NCI-H510A treated with DMSO at 0.1 percent for 48 hours (cell line): ENCODE results near the gene ATP8A2.

Source experiments
- DNase-seq: peaks from one replicate; lab custom pipeline; 2025; lab: John Stamatoyannopoulos, UW

The ATP8A2 gene

DNA sequence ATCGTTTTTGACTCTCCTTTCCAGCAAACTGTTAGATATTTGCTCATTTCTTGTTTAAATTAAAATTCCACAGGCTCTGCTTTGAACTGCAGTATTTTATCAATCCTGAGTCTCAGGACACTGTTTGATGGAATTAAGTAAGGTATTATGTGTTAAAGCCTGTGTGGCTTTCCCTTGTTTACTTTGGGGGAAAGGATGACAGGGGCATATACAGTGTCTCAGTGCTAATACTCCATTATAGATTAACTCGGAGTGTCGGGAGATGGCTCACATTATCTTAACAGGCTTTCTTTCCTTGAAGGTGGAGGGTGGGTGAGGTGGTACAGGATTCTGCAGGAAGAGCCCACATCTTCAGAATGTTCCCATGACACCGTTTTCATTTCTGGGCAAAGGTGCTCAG is 595.4 kb downstream of the ATP8A2 start:
- DNase-seq: no peak

DNA sequence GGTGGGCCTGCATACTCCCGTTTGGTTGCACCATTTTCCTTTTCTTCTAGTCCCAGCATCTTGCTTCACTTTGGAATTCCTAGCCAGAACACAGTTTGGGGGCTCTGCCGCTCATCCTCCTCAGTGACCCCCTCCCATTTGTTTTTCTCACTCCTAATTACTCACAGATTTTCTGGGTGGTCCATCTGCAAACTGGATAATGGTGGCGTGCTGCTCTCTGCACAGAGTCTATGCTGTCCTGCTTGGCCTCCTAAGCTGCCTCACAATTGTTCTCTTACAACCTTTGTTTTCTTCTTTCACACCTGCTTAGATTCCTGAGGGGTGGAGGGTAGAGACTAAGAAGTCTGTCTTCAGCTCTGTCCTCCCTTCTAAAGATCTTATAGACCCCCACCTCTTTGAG is 599.3 kb downstream of the ATP8A2 start:
- DNase-seq: no peak

DNA sequence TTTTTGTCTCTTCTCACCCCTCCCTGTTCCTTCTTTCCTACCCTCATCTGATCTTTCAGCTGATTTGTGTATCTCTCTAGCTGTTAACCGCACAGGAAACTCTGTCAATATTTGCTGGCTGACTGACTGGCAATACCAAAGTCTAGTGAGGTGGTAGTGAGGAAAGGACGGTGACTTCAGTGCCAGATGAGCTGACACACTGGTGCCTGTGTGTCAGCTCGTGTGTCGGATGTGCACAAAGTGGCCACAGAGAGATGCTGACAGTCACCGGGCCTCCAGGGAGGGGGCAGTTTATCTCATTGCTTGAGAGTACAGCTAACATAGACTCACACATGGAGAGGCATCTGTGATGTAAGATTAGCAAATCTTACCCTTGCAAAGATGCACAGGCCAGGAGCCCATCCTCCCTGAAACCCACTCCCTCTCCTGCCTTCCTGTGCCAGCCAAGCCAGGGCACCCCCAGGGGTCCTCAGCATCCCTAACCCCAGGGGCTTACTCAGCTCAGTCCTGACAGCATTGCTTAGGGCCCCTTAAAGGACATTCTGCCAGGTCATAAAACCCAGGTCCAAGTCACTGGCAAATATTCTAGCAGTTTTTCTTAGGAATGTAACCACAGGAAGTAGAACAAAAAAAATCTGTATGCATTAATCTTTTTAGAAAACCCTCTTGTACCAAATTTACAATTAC is 599.8 kb downstream of the ATP8A2 start:
- DNase-seq: peak; percentile 42

DNA sequence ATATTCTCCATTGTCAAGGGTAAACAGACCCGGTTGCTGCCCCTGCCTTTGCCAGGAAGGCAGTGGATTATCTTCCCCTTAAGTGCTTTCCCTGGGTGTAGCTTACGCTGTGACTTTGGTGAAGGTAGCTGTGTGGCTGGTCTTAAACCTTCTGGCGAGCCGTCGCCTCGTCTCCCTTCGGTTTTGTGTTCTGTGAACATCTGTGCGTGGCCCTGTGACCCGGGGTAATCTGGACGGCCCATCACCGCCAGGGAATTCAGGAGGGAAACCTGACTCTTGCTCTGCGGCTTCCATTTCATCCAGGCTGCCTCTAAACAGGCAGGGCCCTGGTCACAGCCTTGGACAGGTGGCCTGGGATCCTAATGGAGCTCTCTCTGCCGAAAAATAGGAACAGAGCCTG is 601.3 kb downstream of the ATP8A2 start:
- peak; percentile 24 for DNase-seq

DNA sequence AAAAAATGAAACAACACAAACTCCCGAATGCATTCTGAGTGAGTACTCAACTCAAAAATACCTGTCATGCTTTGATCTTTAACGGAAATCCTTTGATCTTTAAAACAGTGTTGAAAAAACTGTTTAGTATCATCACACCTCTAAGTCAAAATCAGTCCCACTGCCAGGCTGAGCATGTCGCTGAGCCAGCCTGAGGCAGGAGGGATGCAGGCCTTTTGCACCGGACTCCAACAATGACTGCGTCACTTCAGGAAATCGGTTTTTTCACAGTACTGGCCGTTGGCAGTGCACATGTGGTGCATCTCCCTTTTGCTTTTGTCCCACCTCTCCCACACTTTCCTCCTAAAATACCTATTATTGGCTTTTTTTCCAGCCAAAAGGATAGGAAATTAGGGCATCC is 601.8 kb downstream of the ATP8A2 start:
- DNase-seq: peak; percentile 32

DNA sequence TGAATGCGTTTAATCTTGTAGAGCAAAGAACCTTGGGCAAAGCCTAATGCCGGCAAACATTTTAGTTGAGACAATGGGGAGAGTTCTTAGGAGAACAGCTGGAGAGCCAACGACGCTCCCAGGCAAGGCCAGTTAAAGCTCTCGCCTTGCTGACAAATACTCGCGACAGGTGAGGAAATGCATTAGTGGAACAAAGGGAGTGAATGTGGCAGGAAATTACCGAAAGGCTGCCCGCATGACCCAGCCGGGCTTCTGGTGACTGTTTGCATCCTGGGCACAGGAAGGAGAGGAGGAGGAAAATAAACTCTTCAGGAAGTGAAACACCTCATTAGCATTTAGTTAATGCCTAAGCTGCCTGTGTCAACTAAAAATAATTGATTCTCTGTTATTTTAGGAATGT is 605.4 kb downstream of the ATP8A2 start:
- DNase-seq: peak; percentile 42

DNA sequence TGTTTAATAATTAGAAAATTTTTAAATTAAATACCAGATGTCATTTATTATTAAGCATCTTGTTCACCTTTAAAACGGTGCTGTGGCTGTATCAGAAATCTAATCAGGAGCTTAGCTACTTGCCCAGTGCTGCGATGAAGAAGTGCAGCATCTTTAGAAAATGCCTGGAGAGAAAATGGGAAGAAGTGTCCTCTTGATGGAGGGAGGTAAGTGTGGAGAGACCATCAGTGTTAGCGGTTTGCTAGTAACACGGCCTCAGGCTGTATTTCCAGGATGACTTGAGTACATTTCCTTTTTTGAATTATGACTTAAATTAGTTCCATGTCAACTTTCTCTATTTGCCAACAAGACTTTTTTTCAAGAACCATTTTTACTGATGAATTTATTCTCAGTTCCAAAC is 605.9 kb downstream of the ATP8A2 start:
- peak; percentile 10 for DNase-seq

DNA sequence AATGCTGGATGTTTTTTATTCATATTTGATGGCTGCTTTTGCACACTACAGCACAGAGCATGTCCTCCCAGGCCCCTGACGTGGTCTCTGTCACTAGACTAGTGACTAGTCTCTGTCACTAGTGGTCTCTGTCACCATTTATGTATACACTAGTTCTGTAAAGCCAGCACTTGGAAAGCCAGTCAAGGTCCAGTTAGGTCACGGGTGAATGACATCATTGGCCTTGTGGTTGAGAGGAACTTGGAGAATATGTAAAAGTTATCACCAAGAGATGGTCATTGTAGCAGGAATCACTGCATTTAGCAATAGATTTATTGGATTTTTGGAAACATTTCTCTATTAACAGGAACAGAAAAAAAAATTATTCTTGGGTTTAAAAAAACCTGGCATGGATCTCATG is 607.2 kb downstream of the ATP8A2 start:
- DNase-seq: no peak

DNA sequence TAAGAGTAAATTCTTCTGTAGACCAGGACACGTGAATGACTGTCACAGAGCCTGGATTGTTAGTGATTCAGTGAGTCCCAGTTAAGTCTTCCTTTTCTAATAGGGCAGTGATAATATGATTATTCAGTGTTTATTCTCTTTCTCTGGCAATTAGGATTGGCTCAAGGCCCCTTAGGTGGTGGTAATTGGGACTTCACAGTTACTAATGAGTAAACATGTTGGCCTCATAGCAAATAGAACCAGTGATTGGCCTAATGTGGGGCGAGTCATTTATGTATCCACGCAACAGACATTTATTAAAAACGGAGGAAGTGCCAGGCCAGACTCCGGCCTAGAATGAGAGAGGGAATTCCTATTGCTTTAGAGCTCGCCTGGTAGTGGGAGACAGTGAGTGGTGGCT is 607.6 kb downstream of the ATP8A2 start:
- DNase-seq: no peak

DNA sequence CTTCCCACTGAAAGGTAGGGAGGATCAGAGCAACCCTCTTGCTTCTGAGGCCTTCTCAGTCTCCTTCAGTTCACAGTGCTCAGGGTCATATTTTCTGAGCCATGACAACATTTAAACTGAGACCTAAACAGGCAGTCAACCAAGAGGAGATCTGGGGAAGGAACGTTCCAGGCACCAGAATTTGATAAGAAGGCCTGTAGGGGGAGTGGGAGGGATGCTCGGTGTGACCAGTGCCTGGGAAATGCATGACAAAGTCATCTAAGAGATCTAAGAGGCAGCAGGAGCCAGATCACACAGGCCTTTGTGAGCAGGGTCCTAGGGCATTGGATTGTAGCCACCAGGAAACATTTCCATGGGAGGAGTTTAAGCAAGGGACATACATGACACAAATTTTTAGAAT is 608.5 kb downstream of the ATP8A2 start:
- no peak for DNase-seq

DNA sequence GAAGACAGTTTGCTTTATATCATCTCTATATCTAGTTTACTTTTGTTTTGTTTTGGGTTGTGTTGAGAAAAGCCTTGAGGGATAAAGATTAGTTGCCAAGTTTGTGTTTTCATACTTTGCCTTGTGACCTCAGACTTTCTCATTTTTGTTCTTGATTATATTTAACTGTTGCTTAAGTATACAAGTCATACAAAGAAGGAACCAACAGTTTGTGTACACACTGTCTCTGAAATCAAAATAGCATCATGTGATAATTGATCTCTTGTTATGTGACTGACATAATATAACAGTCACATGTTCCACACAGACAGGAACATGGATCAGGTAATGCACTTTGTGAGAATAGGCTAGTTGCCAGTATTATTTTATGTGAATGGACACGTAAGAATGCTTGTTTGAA is 609.3 kb downstream of the ATP8A2 start:
- DNase-seq: no peak

DNA sequence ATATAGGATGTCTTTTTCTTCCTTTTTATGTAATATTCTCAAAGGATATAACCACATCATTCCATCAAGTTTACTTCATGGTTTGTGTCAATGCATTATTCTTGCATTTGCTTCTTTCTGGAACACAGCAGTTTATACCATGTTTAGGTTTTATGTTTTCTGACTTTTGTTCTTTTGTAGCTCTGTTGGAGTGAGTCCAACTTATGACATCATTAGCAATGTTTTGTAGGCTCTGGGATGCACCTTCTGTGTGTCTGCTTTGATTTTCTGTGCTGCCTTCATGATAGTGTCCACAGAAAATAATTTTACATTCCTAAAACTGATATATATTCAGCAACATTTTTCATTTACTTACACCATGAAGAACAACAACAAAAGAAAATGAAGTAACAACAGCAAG is 611.1 kb downstream of the ATP8A2 start:
- DNase-seq: no peak

DNA sequence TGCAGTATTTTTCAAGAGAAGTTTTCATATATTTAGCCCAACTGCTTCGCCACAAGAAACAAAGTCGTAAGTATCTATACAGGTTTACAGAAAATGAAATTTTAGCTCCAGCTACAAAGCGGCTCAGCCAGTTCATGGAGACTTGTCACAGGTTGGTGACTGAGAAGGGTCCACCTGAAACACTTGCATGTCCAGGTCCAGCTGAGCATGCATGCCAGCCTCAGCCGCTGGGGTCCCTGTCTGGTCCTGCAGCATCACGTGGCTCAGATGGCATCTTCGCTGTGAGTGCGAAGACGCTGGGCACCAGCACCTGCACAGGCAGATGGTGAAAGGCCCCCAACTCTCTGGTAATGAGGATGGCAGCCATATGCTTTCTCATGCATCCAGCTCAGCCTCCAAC is 616.2 kb downstream of the ATP8A2 start:
- DNase-seq: no peak

DNA sequence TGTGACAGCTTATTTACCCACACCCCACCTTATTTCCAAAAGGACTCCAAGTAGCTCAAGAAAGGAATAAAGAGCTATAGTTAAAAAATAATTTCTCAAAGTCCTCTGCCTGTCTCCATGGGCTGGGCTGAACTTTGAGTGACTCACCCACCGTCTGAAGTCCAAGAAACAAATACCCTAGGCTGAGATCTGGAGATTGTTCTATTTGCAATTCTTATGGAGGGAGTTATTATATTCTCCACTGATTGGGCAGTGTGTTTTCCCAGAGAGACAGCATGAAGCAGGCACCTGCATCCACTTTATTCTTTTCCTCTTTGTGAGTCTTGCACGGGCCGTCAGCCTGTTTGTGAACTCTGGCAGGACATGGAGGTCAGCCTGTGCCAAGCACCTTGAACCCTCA is 616.9 kb downstream of the ATP8A2 start:
- DNase-seq: no peak

DNA sequence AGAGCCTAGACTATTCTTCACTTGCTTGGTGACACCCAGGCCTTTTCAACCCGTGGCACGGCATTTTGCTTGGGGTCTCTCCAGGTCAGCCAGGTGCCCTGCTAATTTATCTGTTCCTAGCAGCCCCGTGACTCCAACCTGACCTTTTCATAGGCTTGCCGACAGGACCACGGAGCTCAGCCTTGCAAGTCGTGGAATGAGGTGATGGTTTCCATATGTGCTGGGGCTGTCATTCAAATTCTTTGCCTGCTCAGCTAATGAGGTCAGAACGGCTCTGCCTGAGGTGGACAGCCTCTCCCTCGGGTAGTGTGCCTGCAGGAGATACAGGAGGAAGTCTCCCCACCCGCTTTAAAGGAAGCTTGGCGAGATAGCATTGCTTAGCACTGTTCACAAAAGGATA is 619.0 kb downstream of the ATP8A2 start:
- DNase-seq: no peak

DNA sequence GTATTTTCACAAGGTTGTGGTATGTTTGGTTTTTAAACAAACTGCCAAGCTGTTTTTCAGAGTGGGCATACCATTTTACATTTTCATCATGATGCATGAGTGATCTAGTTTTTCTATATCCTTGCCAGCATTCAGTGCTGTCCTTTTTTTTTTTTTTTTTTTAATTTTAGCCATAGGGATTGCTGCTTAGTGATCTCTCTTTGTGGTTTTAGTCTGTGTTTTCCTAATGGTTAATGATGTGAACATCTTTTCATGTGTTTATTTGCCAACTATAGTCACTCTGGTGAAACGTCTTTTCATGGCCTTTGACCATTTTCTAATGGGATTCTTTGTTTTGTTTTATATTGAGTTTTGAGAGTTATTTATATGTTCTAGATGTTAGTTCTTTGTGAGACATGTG is 620.3 kb downstream of the ATP8A2 start:
- no peak for DNase-seq

DNA sequence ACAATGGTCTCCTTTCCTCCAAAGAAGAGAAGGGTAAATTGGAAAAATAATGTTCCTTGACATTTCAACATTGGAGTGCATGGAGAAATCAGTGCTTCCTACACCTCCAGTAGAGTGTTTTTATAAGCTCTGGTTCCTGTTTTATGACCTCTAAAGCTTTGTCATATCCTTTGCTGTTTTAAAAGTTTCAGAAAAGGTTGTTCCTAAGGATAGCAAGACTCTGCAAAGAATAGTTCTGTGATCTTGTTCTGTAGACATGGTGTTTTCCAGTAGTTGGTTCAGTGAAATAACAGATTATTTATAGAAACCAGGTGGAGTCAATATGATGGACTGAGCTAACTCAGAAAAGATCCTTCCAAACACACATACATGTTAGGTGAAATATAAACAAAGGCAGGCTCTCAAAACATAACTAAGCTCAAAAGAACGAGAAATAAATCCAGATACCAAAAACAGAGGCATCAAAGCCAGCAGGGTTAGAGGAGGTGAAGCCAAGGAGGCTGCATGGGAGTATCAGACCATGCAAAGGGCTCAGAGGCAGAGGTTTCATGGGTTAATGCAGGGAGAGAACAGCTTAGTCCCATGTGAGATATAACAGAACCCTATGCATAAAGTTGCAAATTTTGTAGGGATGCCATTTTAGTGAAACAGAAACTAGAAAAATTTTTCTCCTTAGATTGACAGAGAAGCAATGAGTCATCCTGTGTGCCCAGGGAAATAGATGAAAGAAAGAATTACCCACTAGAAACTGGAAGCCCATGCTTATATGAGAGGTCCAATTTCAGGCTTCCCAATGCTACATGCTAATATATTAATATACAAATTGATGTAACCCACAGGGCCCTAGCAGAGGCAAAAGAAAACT is 635.7 kb downstream of the ATP8A2 start:
- no peak for DNase-seq

DNA sequence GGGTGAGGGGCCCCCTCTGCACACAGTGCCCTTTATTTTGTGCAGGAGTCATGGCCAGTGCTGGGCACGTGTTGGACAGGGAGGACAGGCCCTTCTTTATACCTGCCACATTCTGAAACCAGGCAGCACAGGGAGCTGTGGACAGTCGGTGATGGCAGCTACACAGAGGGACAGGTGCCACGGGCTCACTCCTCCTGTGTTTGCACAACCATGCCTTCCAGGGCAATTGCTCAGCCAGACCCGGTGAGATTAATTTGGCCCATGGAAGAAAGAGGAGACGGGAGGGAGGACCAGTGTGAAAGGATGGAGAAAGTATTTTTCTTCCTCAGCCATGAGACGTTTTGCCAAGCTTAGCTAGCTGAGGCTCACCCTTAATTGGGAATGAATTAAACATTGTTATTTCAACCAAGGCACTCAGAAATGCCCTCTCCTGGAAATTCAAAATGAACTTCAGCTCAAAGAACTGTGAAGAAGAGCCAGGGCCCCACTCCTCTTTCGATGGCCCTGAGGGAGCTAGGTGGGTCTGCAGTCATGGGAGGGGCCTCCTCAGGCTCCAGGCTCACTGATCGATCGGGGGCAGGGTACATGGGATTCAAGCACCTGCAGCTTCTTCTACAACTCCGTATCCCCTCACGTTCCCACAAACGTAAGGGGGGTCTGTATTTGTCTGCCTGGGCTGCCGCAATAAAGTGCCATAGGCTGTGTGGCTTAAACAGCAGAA is 638.9 kb downstream of the ATP8A2 start:
- DNase-seq: peak; percentile 18

DNA sequence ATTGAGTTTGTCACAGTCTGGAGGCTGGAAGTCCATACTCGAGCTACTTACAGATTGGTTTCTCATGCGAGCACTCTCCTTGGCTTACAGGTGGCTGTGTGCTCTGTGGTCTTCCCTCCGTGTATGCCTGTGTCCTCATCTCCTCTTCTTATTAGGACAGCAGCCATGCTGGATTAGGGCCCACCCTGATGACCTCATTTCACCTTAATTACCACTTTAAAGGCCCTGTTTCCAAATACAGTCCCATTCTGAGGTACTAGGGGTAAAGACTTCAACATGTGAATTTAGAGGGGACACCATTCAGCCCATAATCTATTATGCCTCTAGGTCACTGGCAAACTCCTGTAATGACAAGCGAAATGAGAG is 639.4 kb downstream of the ATP8A2 start:
- no peak for DNase-seq

DNA sequence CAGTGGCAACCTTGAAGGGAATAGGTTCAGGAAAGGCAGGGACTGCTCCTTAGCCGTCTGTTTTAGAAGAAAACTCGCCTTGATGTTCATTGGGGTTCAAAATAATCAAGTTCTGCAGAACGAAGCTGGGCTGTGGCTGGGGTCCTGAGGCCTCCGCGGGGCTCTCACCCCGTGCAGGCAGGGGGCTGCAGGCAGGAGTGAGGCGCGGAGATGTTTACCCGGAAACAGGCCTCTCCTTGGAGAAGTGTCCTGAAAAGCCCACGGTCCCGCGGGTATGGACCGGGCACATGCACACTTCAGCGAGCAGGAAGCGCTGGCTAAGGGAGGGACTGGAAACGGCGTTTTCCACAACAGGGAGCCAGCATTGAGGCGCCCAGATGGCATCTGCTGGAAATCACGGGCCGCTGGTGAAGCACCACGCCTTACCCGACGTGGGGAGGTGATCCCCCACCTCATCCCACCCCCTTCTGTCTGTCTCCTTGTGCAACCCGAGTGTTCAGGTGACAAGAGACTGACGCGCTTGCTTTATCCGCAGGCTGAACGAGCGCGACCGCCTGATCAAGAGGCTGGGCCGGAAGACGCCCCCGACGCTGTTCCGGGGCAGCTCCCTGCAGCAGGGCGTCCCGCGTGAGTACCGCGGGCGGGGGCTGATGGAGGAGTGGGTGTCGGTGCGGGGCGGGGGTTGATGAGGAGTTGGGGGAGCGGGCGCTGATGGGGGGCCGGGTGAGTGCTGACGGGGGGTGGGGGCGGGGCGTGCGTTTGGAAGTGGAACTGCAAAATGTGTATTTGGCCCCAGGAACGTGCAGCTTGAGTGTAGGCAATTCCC is 640.4 kb downstream of the ATP8A2 start:
- no peak for DNase-seq

DNA sequence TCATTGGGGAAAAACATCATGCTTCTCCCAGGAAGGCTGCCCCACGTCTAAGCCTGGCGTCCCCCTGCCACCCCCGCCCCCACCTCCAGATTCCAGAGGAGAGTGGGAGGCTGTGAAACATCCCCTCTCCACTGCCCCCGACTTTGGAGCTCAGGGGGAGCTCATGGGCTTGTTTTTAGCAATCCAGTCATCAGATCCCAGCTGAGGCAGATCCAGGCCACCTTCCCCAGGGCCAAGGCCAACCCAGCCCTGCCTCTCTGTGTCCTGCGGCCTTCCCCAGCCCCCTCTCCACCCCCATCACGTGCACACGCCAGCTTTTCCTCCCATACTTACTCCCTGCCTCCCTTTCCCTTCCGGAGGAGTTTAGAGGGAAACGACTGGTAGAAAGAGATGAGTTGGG is 641.2 kb downstream of the ATP8A2 start:
- DNase-seq: no peak
